Nephron progenitor cell (in vitro differentiated cells): ENCODE results near the gene MUC3A.
"Not testable (repeated sequence)": the region's sequence is repeated elsewhere in the genome, so short reads cannot be mapped to it uniquely, and the experiment has no call there.

Experiments
- DNase-seq: peaks from one replicate; pipeline ENCODE4 v3.0.0; 2021
- H3K27ac Mint-ChIP-seq: 2 replicates; pipeline ENCODE4 v1.8.0; 2021; ENCODE audit warnings: mild to moderate bottlenecking, moderate library complexity, mixed read lengths
- H3K27me3 Mint-ChIP-seq: 2 replicates; pipeline ENCODE4 v1.8.0; 2021; ENCODE audit warnings: mild to moderate bottlenecking, low read depth, mixed read lengths; ENCODE audit not compliant: poor library complexity
- H3K36me3 Mint-ChIP-seq: 2 replicates; pipeline ENCODE4 v1.8.0; 2021; ENCODE audit warnings: low read depth, mixed read lengths
- H3K4me1 Mint-ChIP-seq: 2 replicates; pipeline ENCODE4 v1.8.0; 2021; ENCODE audit warnings: mixed read lengths
- H3K4me3 Mint-ChIP-seq: 2 replicates; pipeline ENCODE4 v1.8.0; 2021; ENCODE audit warnings: mild to moderate bottlenecking, moderate library complexity, mixed read lengths
- H3K9me3 Mint-ChIP-seq: 2 replicates; pipeline ENCODE4 v1.8.0; 2021; ENCODE audit warnings: mild to moderate bottlenecking, moderate library complexity, mixed read lengths
- CTCF ChIP-seq: fragments of 200-600 bp; sonication (generic); IDR thresholded peaks from 2 replicates; pipeline ENCODE4 v1.5.0; 2021; ENCODE audit warnings: antibody characterized with exemption

MUC3A gene

DNA sequence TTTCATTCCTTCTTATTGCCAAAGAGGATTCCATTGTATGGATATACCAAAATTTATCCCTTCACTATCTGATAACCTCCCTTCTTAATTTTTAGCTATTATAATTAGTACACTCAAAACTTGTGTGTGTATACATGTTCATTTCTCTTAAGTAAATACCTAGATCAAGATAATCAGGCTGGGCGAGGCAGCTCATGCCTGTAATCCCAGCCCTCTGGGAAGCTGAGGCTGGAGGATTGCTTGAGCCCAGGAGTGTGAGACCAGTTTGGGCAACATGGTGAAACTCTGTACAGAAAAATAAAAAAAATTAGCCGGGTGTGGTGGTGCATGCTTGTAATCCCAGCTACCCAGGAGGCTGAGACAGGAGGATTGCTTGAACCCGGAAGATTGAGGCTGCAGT is 37.9 kb upstream of the MUC3A start:
- no peak for DNase-seq
- peaks cover 11% of the 10 kb centered on the region for H3K27me3 Mint-ChIP-seq
- H3K4me1 Mint-ChIP-seq, result no peaks in the 10 kb centered on the region
- no peak for TF ChIP-seq CTCF
- no peak overlapping the region for H3K4me3 Mint-ChIP-seq
- no peaks in the 10 kb centered on the region for H3K36me3 Mint-ChIP-seq
- H3K27ac Mint-ChIP-seq, result no peak overlapping the region
- H3K9me3 Mint-ChIP-seq, result peaks cover 6% of the 10 kb centered on the region

DNA sequence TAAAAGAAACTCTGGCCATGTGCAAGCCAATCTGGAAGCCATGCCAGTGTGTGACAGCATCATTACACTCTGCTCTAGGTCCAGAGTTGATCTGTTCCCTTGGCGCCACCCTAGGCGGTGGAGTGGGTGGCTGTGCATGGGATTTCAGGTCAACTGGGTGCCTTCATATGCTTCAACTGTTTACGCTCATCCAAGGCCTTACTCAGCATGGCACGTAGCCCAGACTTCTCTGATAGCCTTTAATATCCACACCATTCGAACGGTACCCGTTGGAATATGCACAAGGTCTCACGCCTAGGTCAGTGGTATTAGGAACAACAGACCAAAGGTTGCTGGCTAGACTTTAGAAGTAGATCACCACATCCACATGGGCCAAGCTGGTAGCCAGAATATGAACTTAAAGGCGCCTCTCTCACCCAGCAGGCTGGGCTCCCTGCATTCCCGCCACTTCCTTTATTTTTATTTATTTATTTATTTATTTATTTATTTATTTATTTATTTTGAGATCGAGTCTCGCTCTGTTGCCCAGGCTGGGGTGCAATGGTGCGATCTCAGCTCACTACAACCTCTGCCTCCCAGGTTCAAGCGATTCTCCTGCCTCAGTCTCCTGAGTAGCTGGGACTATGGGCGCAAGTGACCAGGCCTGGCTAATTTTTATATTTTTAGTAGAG is 35.0 kb upstream of the MUC3A start:
- H3K9me3 Mint-ChIP-seq, result no peaks in the 10 kb centered on the region
- no peak overlapping the region for H3K4me3 Mint-ChIP-seq
- H3K36me3 Mint-ChIP-seq, result no peaks in the 10 kb centered on the region
- DNase-seq, result no peak
- H3K27me3 Mint-ChIP-seq, result peaks cover 8% of the 10 kb centered on the region
- TF ChIP-seq CTCF, result no peak
- no peaks in the 10 kb centered on the region for H3K4me1 Mint-ChIP-seq
- H3K27ac Mint-ChIP-seq, result no peak overlapping the region

DNA sequence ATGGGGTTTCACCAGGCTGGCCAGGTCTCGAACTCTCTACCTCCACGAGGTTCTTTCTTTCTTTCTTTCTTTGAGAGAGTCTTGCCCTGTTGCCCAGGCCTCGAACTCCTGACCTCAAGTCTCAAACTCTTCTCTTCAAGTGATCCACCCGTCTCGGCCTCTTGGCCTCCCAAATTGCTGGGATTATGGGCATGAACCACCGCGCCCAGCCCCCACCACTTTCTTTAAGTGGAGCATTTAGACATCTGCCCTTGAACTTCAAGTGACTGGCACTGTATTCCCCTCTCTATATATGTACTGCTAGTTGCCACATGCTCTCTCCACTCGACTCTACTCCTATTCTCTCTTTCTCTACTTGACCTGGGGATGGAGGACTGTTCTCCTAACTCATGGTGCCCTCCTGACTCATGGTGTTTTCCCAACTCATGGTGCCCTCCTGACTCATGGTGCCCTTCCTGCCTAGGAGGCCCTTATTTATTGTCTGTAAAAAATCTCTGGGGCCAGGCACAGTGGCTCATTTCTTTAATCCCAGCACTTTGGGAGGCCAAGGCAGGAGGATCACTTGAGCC is 34.4 kb upstream of the MUC3A start:
- H3K4me3 Mint-ChIP-seq, result no peak overlapping the region
- TF ChIP-seq CTCF, result no peak
- no peaks in the 10 kb centered on the region for H3K9me3 Mint-ChIP-seq
- H3K27ac Mint-ChIP-seq, result no peak overlapping the region
- H3K36me3 Mint-ChIP-seq, result no peaks in the 10 kb centered on the region
- H3K27me3 Mint-ChIP-seq, result peaks cover 13% of the 10 kb centered on the region
- DNase-seq, result no peak
- no peaks in the 10 kb centered on the region for H3K4me1 Mint-ChIP-seq

- DNase-seq, H3K4me1 Mint-ChIP-seq, H3K27ac Mint-ChIP-seq, H3K4me3 Mint-ChIP-seq, H3K9me3 Mint-ChIP-seq, H3K36me3 Mint-ChIP-seq: not testable (repeated sequence)
- peaks cover 18% of the 10 kb centered on the region for H3K27me3 Mint-ChIP-seq
Observed at GRCh38 chr7:100919335-100919734, 30.0 kb upstream of the MUC3A start.

- H3K27ac Mint-ChIP-seq, H3K4me3 Mint-ChIP-seq, H3K4me1 Mint-ChIP-seq, H3K9me3 Mint-ChIP-seq, DNase-seq, H3K36me3 Mint-ChIP-seq: not testable (repeated sequence)
- peaks cover 18% of the 10 kb centered on the region for H3K27me3 Mint-ChIP-seq
Observed at GRCh38 chr7:100919779-100920437, 29.4 kb upstream of the MUC3A start.

- Mint-ChIP-seq H3K4me3 (no peak overlapping the region), H3K27me3 (peaks cover 18% of the 10 kb centered on the region), H3K36me3 (no peaks in the 10 kb centered on the region), H3K9me3 (no peaks in the 10 kb centered on the region), H3K27ac (no peak overlapping the region), H3K4me1 (no peaks in the 10 kb centered on the region)
- TF ChIP-seq CTCF, result no peak
- DNase-seq, result no peak
Observed at GRCh38 chr7:100921039-100921438, 28.3 kb upstream of the MUC3A start.

DNA sequence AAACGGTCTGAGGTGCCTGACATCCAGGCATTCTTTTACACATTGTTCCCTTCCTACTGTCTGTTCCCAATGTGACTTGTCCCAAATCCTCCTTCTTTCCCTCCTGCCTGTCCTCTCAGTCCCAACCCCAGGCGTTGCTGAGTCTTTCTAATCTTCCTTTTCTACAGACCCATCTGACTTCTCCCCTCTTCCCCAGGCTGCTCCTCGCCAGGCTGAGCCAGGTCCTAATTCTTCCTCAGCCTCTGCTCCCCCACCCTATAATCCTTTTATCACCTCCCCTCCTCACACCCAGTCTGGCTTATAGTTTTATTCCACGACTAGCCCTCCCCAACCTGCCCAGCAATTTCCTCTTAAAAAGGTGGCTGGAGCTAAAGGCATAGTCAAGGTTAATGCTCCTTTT is 25.7 kb upstream of the MUC3A start:
- not testable (repeated sequence) for H3K4me1 Mint-ChIP-seq, H3K27ac Mint-ChIP-seq, DNase-seq, H3K36me3 Mint-ChIP-seq, H3K9me3 Mint-ChIP-seq, H3K4me3 Mint-ChIP-seq
- H3K27me3 Mint-ChIP-seq, result peaks cover 18% of the 10 kb centered on the region
